ENCODE measurements around the gene SLC39A12. TPM values are rescaled to one million over a fixed set of nuclear protein-coding genes. Genes with fewer than 3 reads are reported as not detected.

The SLC39A12 gene
- total RNA-seq (not detected), polyA plus RNA-seq (under 1 TPM in 1 of 2 donors, not detected in 1; 0.05 TPM)

GRCh38 chr10:17951868-17952371 lies at the start of gene SLC39A12:
TSS of gene SLC39A12 (plus strand) at chr10:17951918. CDS start at chr10:17953277, 1,359 bp downstream.
- Histone ChIP-seq H3K4me3 (no peak within 1 kb of the TSS), H3K27me3 (no peaks in the 10 kb centered on the region), H3K9me3 (no peaks in the 10 kb centered on the region), H3K27ac (no peak within 1 kb of the TSS), H3K36me3 (no peaks in the 10 kb centered on the region), H3K4me1 (no peaks in the 10 kb centered on the region)
- ATAC-seq (no peak), FAIRE-seq (no peak), DNase-seq (no peak)
- WGBS, 2 donors: 40 to 44% methylated on average over 3 of the region's 3 CpGs
- no peak for TF ChIP-seq CTCF (IDR thresholded peaks at IDR 0.05)
- intact Hi-C loops (cut with DNase I): no loop called here

GRCh38 chr10:17904564-17904963 lies 47.2 kb upstream of the SLC39A12 start:
- intact Hi-C loops (cut with DNase I): loop anchor here in 1 of 3 donors (10.0 kb wide), 1 partner anchor 320 kb away; no protein-coding TSS in a partner anchor
- FAIRE-seq (no peak), ATAC-seq (no peak), DNase-seq (no peak)
- TF ChIP-seq CTCF (IDR thresholded peaks at IDR 0.05): no peak
- Histone ChIP-seq H3K27ac (no peak overlapping the region), H3K4me3 (no peak overlapping the region), H3K9me3 (no peaks in the 10 kb centered on the region), H3K36me3 (no peaks in the 10 kb centered on the region), H3K4me1 (no peaks in the 10 kb centered on the region), H3K27me3 (peaks cover 0 to 5% (median 1%) of the 10 kb centered on the region in 4 donors)
- 70 to 86% methylated on average over 2 of the region's 2 CpGs for WGBS, 2 donors

GRCh38 chr10:17905491-17905890 lies 46.2 kb upstream of the SLC39A12 start:
- no peaks in the 10 kb centered on the region for H3K4me1 ChIP-seq
- FAIRE-seq: no peak
- no peaks in the 10 kb centered on the region for H3K9me3 ChIP-seq
- H3K27ac ChIP-seq: no peak overlapping the region
- ATAC-seq: no peak
- intact Hi-C loops (cut with DNase I): loop anchor here in 1 of 3 donors (10.0 kb wide), 1 partner anchor 319 kb away; no protein-coding TSS in a partner anchor
- WGBS, 2 donors: 76 to 83% methylated on average over 3 of the region's 3 CpGs
- no peak overlapping the region for H3K4me3 ChIP-seq
- peaks cover 0 to 5% (median 1%) of the 10 kb centered on the region in 4 donors for H3K27me3 ChIP-seq
- TF ChIP-seq CTCF (IDR thresholded peaks at IDR 0.05): no peak
- DNase-seq: no peak
- no peaks in the 10 kb centered on the region for H3K36me3 ChIP-seq

- ATAC-seq (no peak), FAIRE-seq (no peak)
- intact Hi-C loops (cut with DNase I): loop anchor here in 1 of 3 donors (10.0 kb wide), 1 partner anchor 319 kb away; no protein-coding TSS in a partner anchor
These were observed 45.7 kb upstream of the SLC39A12 start for GRCh38 chr10:17906002-17906401.

More at GRCh38 chr10:17906002-17906401, 45.7 kb upstream of the SLC39A12 start:
- H3K27ac ChIP-seq: no peak overlapping the region
- DNase-seq: no peak
- no peak for TF ChIP-seq CTCF (IDR thresholded peaks at IDR 0.05)
- peaks cover 0 to 5% (median 1%) of the 10 kb centered on the region in 4 donors for H3K27me3 ChIP-seq
- no peaks in the 10 kb centered on the region for H3K9me3 ChIP-seq
- no peaks in the 10 kb centered on the region for H3K4me1 ChIP-seq
- WGBS, 2 donors: 67 to 74% methylated on average over 1 of the region's 1 CpG
- no peaks in the 10 kb centered on the region for H3K36me3 ChIP-seq
- no peak overlapping the region for H3K4me3 ChIP-seq

Measured in pancreas (tissue), 10 donors.